ENCODE measurements around the gene ANKRD31.

Gene ANKRD31

GRCh38 chr5:75062925-75063531, 173.7 kb downstream of the ANKRD31 start:
- DNase-seq (ENCODE audit: extremely low read depth in 1 of 2, low read depth in 1 of 2), result no peak

- no peak for DNase-seq (ENCODE audit: extremely low read depth in 1 of 2, low read depth in 1 of 2)
Observed at GRCh38 chr5:75059912-75060545, 176.6 kb downstream of the ANKRD31 start.

- DNase-seq (ENCODE audit: extremely low read depth in 1 of 2, low read depth in 1 of 2), result no peak
Observed at GRCh38 chr5:75058986-75059535, 177.6 kb downstream of the ANKRD31 start.

- DNase-seq (ENCODE audit: extremely low read depth in 1 of 2, low read depth in 1 of 2), result no peak
Observed at GRCh38 chr5:75057561-75057960, 179.1 kb downstream of the ANKRD31 start.

- DNase-seq (ENCODE audit: extremely low read depth in 1 of 2, low read depth in 1 of 2), result no peak
Observed at GRCh38 chr5:75055727-75056144, 180.9 kb downstream of the ANKRD31 start.

- DNase-seq (ENCODE audit: extremely low read depth in 1 of 2, low read depth in 1 of 2), result no peak
Observed at GRCh38 chr5:75054134-75054930, 182.3 kb downstream of the ANKRD31 start.

GRCh38 chr5:75053304-75054133, 183.2 kb downstream of the ANKRD31 start:
- DNase-seq (ENCODE audit: extremely low read depth in 1 of 2, low read depth in 1 of 2), result peak in 1 of 2 donors; percentile 42

- no peak for DNase-seq (ENCODE audit: extremely low read depth in 1 of 2, low read depth in 1 of 2)
Observed at GRCh38 chr5:75053054-75053303, 183.7 kb downstream of the ANKRD31 start.

GRCh38 chr5:75052192-75053053, 184.3 kb downstream of the ANKRD31 start, which contains the start of gene GCNT4:
TSS of gene GCNT4 (minus strand) at chr5:75052558. CDS start at chr5:75030037, 22,521 bp downstream.
- peak in 1 of 2 donors; percentile 25 for DNase-seq (ENCODE audit: extremely low read depth in 1 of 2, low read depth in 1 of 2)

- DNase-seq (ENCODE audit: extremely low read depth in 1 of 2, low read depth in 1 of 2), result no peak
Observed at GRCh38 chr5:75051217-75051751, 185.4 kb downstream of the ANKRD31 start.

GRCh38 chr5:75050415-75050814, 186.3 kb downstream of the ANKRD31 start:
- no peak for DNase-seq (ENCODE audit: extremely low read depth in 1 of 2, low read depth in 1 of 2)

- peak in 1 of 2 donors; percentile 43 for DNase-seq (ENCODE audit: extremely low read depth in 1 of 2, low read depth in 1 of 2)
Observed at GRCh38 chr5:75049456-75050351, 187.0 kb downstream of the ANKRD31 start.

GRCh38 chr5:75048457-75048953, 188.2 kb downstream of the ANKRD31 start:
- no peak for DNase-seq (ENCODE audit: extremely low read depth in 1 of 2, low read depth in 1 of 2)

GRCh38 chr5:75047356-75047755, 189.3 kb downstream of the ANKRD31 start:
- DNase-seq (ENCODE audit: extremely low read depth in 1 of 2, low read depth in 1 of 2), result no peak

GRCh38 chr5:75046366-75047142, 190.1 kb downstream of the ANKRD31 start:
- no peak for DNase-seq (ENCODE audit: extremely low read depth in 1 of 2, low read depth in 1 of 2)

GRCh38 chr5:75045071-75045470, 191.6 kb downstream of the ANKRD31 start:
- DNase-seq (ENCODE audit: extremely low read depth in 1 of 2, low read depth in 1 of 2), result no peak

- no peak for DNase-seq (ENCODE audit: extremely low read depth in 1 of 2, low read depth in 1 of 2)
Observed at GRCh38 chr5:75044406-75044805, 192.3 kb downstream of the ANKRD31 start.
